Measurements from ENCODE around the gene MLH1. TPM values are rescaled to one million over a fixed set of nuclear protein-coding genes. Genes with fewer than 3 reads are reported as not detected.
"Not testable (repeated sequence)": the region's sequence is repeated elsewhere in the genome, so short reads cannot be mapped to it uniquely, and the experiment has no call there.

The MLH1 gene
- total and polyA plus RNA-seq, 2 donors, result 21.9 to 59.2 TPM

- DNase-seq (ENCODE audit: low read depth in 6 of 9, low spot score in 9 of 9), result no peak
- Histone ChIP-seq H3K4me1 (ENCODE audit: control insufficient read depth in 2 of 2, insufficient read depth in 2 of 2, low read length in 2 of 2) (peaks cover 0 to 12% of the 10 kb centered on the region in 2 donors), H3K4me3 (ENCODE audit: low read length in 2 of 2) (no peak overlapping the region), H3K36me3 (ENCODE audit: control insufficient read depth in 2 of 2, insufficient read depth in 2 of 2, low read length in 1 of 2) (no peaks in the 10 kb centered on the region), H3K27me3 (ENCODE audit: control insufficient read depth in 2 of 2, insufficient read depth in 1 of 2, low read length in 1 of 2) (no peaks in the 10 kb centered on the region), H3K27ac (ENCODE audit: low read depth in 1 of 2, low read length in 1 of 2) (no peak overlapping the region), H3K9me3 (ENCODE audit: control insufficient read depth in 2 of 2, insufficient read depth in 1 of 2, low read length in 1 of 2) (no peaks in the 10 kb centered on the region)
Observed at GRCh38 chr3:36954452-36955134, 38.7 kb upstream of the MLH1 start.

- H3K36me3 ChIP-seq (ENCODE audit: control insufficient read depth in 2 of 2, insufficient read depth in 2 of 2, low read length in 1 of 2), result no peaks in the 10 kb centered on the region
- no peaks in the 10 kb centered on the region for H3K9me3 ChIP-seq (ENCODE audit: control insufficient read depth in 2 of 2, insufficient read depth in 1 of 2, low read length in 1 of 2)
- WGBS, result 90% methylated on average over 3 of the region's 3 CpGs
- peaks cover 0 to 12% of the 10 kb centered on the region in 2 donors for H3K4me1 ChIP-seq (ENCODE audit: control insufficient read depth in 2 of 2, insufficient read depth in 2 of 2, low read length in 2 of 2)
- H3K27ac ChIP-seq (ENCODE audit: low read depth in 1 of 2, low read length in 1 of 2), result no peak overlapping the region
- H3K27me3 ChIP-seq (ENCODE audit: control insufficient read depth in 2 of 2, insufficient read depth in 1 of 2, low read length in 1 of 2), result no peaks in the 10 kb centered on the region
- DNase-seq (ENCODE audit: low read depth in 6 of 9, low spot score in 9 of 9), result no peak
- no peak overlapping the region for H3K4me3 ChIP-seq (ENCODE audit: low read length in 2 of 2)
Observed at GRCh38 chr3:36956155-36956554, 37.2 kb upstream of the MLH1 start.

GRCh38 chr3:36957063-36957462 is 36.3 kb upstream of the MLH1 start:
- Histone ChIP-seq H3K27ac (ENCODE audit: low read depth in 1 of 2, low read length in 1 of 2) (no peak overlapping the region), H3K4me1 (ENCODE audit: control insufficient read depth in 2 of 2, insufficient read depth in 2 of 2, low read length in 2 of 2) (peaks cover 0 to 12% of the 10 kb centered on the region in 2 donors), H3K4me3 (ENCODE audit: low read length in 2 of 2) (no peak overlapping the region), H3K36me3 (ENCODE audit: control insufficient read depth in 2 of 2, insufficient read depth in 2 of 2, low read length in 1 of 2) (no peaks in the 10 kb centered on the region), H3K27me3 (ENCODE audit: control insufficient read depth in 2 of 2, insufficient read depth in 1 of 2, low read length in 1 of 2) (no peaks in the 10 kb centered on the region), H3K9me3 (ENCODE audit: control insufficient read depth in 2 of 2, insufficient read depth in 1 of 2, low read length in 1 of 2) (no peaks in the 10 kb centered on the region)
- DNase-seq (ENCODE audit: low read depth in 6 of 9, low spot score in 9 of 9), result no peak
- 96% methylated on average over 1 of the region's 1 CpG for WGBS

- 79% methylated on average over 3 of the region's 3 CpGs for WGBS
- Histone ChIP-seq H3K27ac (ENCODE audit: low read depth in 1 of 2, low read length in 1 of 2) (no peak overlapping the region), H3K27me3 (ENCODE audit: control insufficient read depth in 2 of 2, insufficient read depth in 1 of 2, low read length in 1 of 2) (no peaks in the 10 kb centered on the region), H3K4me3 (ENCODE audit: low read length in 2 of 2) (no peak overlapping the region), H3K36me3 (ENCODE audit: control insufficient read depth in 2 of 2, insufficient read depth in 2 of 2, low read length in 1 of 2) (no peaks in the 10 kb centered on the region), H3K4me1 (ENCODE audit: control insufficient read depth in 2 of 2, insufficient read depth in 2 of 2, low read length in 2 of 2) (peaks cover 0 to 12% of the 10 kb centered on the region in 2 donors), H3K9me3 (ENCODE audit: control insufficient read depth in 2 of 2, insufficient read depth in 1 of 2, low read length in 1 of 2) (no peaks in the 10 kb centered on the region)
- no peak for DNase-seq (ENCODE audit: low read depth in 6 of 9, low spot score in 9 of 9)
Observed at GRCh38 chr3:36957862-36958686, 35.2 kb upstream of the MLH1 start.

- no peak for DNase-seq (ENCODE audit: low read depth in 6 of 9, low spot score in 9 of 9)
- no peak overlapping the region for H3K27ac ChIP-seq (ENCODE audit: low read depth in 1 of 2, low read length in 1 of 2)
- WGBS, result 98% methylated on average over 2 of the region's 2 CpGs
Observed at GRCh38 chr3:36959821-36960220, 33.5 kb upstream of the MLH1 start.

GRCh38 chr3:36960502-36960901 is 32.8 kb upstream of the MLH1 start:
- 96% methylated on average over 4 of the region's 4 CpGs for WGBS
- Histone ChIP-seq H3K4me1 (ENCODE audit: control insufficient read depth in 2 of 2, insufficient read depth in 2 of 2, low read length in 2 of 2) (peaks cover 0 to 12% of the 10 kb centered on the region in 2 donors), H3K27me3 (ENCODE audit: control insufficient read depth in 2 of 2, insufficient read depth in 1 of 2, low read length in 1 of 2) (no peaks in the 10 kb centered on the region)

More at GRCh38 chr3:36959821-36960220, 33.5 kb upstream of the MLH1 start:
- Histone ChIP-seq H3K4me3 (ENCODE audit: low read length in 2 of 2) (no peak overlapping the region), H3K27me3 (ENCODE audit: control insufficient read depth in 2 of 2, insufficient read depth in 1 of 2, low read length in 1 of 2) (no peaks in the 10 kb centered on the region), H3K9me3 (ENCODE audit: control insufficient read depth in 2 of 2, insufficient read depth in 1 of 2, low read length in 1 of 2) (no peaks in the 10 kb centered on the region), H3K36me3 (ENCODE audit: control insufficient read depth in 2 of 2, insufficient read depth in 2 of 2, low read length in 1 of 2) (no peaks in the 10 kb centered on the region), H3K4me1 (ENCODE audit: control insufficient read depth in 2 of 2, insufficient read depth in 2 of 2, low read length in 2 of 2) (peaks cover 0 to 12% of the 10 kb centered on the region in 2 donors)

GRCh38 chr3:36963008-36963407 is 30.3 kb upstream of the MLH1 start:
- not testable (repeated sequence) for H3K4me3 ChIP-seq (ENCODE audit: low read length in 2 of 2); H3K27me3 ChIP-seq (ENCODE audit: control insufficient read depth in 2 of 2, insufficient read depth in 1 of 2, low read length in 1 of 2); H3K27ac ChIP-seq (ENCODE audit: low read depth in 1 of 2, low read length in 1 of 2); DNase-seq (ENCODE audit: low read depth in 6 of 9, low spot score in 9 of 9); H3K4me1 ChIP-seq (ENCODE audit: control insufficient read depth in 2 of 2, insufficient read depth in 2 of 2, low read length in 2 of 2); H3K36me3 ChIP-seq (ENCODE audit: control insufficient read depth in 2 of 2, insufficient read depth in 2 of 2, low read length in 1 of 2); H3K9me3 ChIP-seq (ENCODE audit: control insufficient read depth in 2 of 2, insufficient read depth in 1 of 2, low read length in 1 of 2)
- WGBS, result 97% methylated on average over 7 of the region's 7 CpGs

More at GRCh38 chr3:36960502-36960901, 32.8 kb upstream of the MLH1 start:
- Histone ChIP-seq H3K4me3 (ENCODE audit: low read length in 2 of 2) (no peak overlapping the region), H3K36me3 (ENCODE audit: control insufficient read depth in 2 of 2, insufficient read depth in 2 of 2, low read length in 1 of 2) (no peaks in the 10 kb centered on the region), H3K9me3 (ENCODE audit: control insufficient read depth in 2 of 2, insufficient read depth in 1 of 2, low read length in 1 of 2) (no peaks in the 10 kb centered on the region), H3K27ac (ENCODE audit: low read depth in 1 of 2, low read length in 1 of 2) (no peak overlapping the region)
- DNase-seq (ENCODE audit: low read depth in 6 of 9, low spot score in 9 of 9), result no peak

GRCh38 chr3:36964331-36964730 is 29.0 kb upstream of the MLH1 start:
- WGBS, result 100% methylated on average over 1 of the region's 1 CpG
- H3K27ac ChIP-seq (ENCODE audit: low read depth in 1 of 2, low read length in 1 of 2), result no peak overlapping the region
- peaks cover 2% of the 10 kb centered on the region in 2 donors for H3K4me1 ChIP-seq (ENCODE audit: control insufficient read depth in 2 of 2, insufficient read depth in 2 of 2, low read length in 2 of 2)
- H3K4me3 ChIP-seq (ENCODE audit: low read length in 2 of 2), result no peak overlapping the region
- no peak for DNase-seq (ENCODE audit: low read depth in 6 of 9, low spot score in 9 of 9)
- H3K27me3 ChIP-seq (ENCODE audit: control insufficient read depth in 2 of 2, insufficient read depth in 1 of 2, low read length in 1 of 2), result no peaks in the 10 kb centered on the region
- no peaks in the 10 kb centered on the region for H3K36me3 ChIP-seq (ENCODE audit: control insufficient read depth in 2 of 2, insufficient read depth in 2 of 2, low read length in 1 of 2)
- H3K9me3 ChIP-seq (ENCODE audit: control insufficient read depth in 2 of 2, insufficient read depth in 1 of 2, low read length in 1 of 2), result no peaks in the 10 kb centered on the region

- no peak for DNase-seq (ENCODE audit: low read depth in 6 of 9, low spot score in 9 of 9)
- peaks cover 0 to under 1% of the 10 kb centered on the region in 2 donors for H3K36me3 ChIP-seq (ENCODE audit: control insufficient read depth in 2 of 2, insufficient read depth in 2 of 2, low read length in 1 of 2)
- peaks cover 4 to 6% of the 10 kb centered on the region in 2 donors for H3K4me1 ChIP-seq (ENCODE audit: control insufficient read depth in 2 of 2, insufficient read depth in 2 of 2, low read length in 2 of 2)
- H3K4me3 ChIP-seq (ENCODE audit: low read length in 2 of 2), result no peak overlapping the region
- H3K9me3 ChIP-seq (ENCODE audit: control insufficient read depth in 2 of 2, insufficient read depth in 1 of 2, low read length in 1 of 2), result no peaks in the 10 kb centered on the region
- H3K27ac ChIP-seq (ENCODE audit: low read depth in 1 of 2, low read length in 1 of 2), result no peak overlapping the region
- H3K27me3 ChIP-seq (ENCODE audit: control insufficient read depth in 2 of 2, insufficient read depth in 1 of 2, low read length in 1 of 2), result no peaks in the 10 kb centered on the region
Observed at GRCh38 chr3:36964817-36965216, 28.5 kb upstream of the MLH1 start.
